Stimulated activated CD4-positive, alpha-beta T cell treated with anti-CD3 and anti-CD28 coated beads, Interleukin-12 subunit alpha, Interleukin-12 subunit beta, amount 100 ng/mL, for 24 hours (primary cell): ENCODE results near the gene SRP54.
"Not testable (repeated sequence)": the region's sequence is repeated elsewhere in the genome, so short reads cannot be mapped to it uniquely, and the experiment has no call there.

ENCODE experiments used
- DNase-seq, 2 experiments: peaks; one replicate each; pipeline ENCODE4 v3.0.0-alpha.2; 2020; ENCODE audit warnings: low read depth in 2 of 2

The SRP54 gene

GRCh38 chr14:34983786-34984185, 994 bp downstream of the SRP54 start:
- DNase-seq, result no peak

GRCh38 chr14:34985740-34986139, 2.9 kb downstream of the SRP54 start:
- DNase-seq, result no peak

- DNase-seq, result no peak
Observed at GRCh38 chr14:34987180-34987579, 4.4 kb downstream of the SRP54 start.

GRCh38 chr14:34989762-34990161, 7.0 kb downstream of the SRP54 start:
- DNase-seq, result no peak

- DNase-seq, result no peak
Observed at GRCh38 chr14:34993426-34993825, 10.6 kb downstream of the SRP54 start.

GRCh38 chr14:34994668-34995067, 11.9 kb downstream of the SRP54 start:
- no peak for DNase-seq

- no peak for DNase-seq
Observed at GRCh38 chr14:34997762-34998161, 15.0 kb downstream of the SRP54 start.

GRCh38 chr14:34999500-34999899, 16.7 kb downstream of the SRP54 start:
- no peak for DNase-seq

- DNase-seq, result no peak
Observed at GRCh38 chr14:35001621-35002020, 18.8 kb downstream of the SRP54 start.

- no peak for DNase-seq
Observed at GRCh38 chr14:35004839-35005238, 22.0 kb downstream of the SRP54 start.

- DNase-seq, result no peak
Observed at GRCh38 chr14:35016568-35016967, 33.8 kb downstream of the SRP54 start.

- DNase-seq, result no peak
Observed at GRCh38 chr14:35020713-35021112, 37.9 kb downstream of the SRP54 start.

GRCh38 chr14:35028435-35028834, 45.6 kb downstream of the SRP54 start:
- no peak for DNase-seq

GRCh38 chr14:35032562-35032961, 49.8 kb downstream of the SRP54 start:
- DNase-seq, result no peak

GRCh38 chr14:35034440-35034833, 51.6 kb downstream of the SRP54 start:
- no peak for DNase-seq

GRCh38 chr14:35034944-35035554, 52.3 kb downstream of the SRP54 start:
- DNase-seq, result not testable (repeated sequence)

GRCh38 chr14:35038312-35038711, 55.5 kb downstream of the SRP54 start:
- DNase-seq, result not testable (repeated sequence)

- no peak for DNase-seq
Observed at GRCh38 chr14:35042632-35043031, 59.8 kb downstream of the SRP54 start.

- DNase-seq, result no peak
Observed at GRCh38 chr14:35043046-35043445, 60.3 kb downstream of the SRP54 start.

- no peak for DNase-seq
Observed at GRCh38 chr14:35044939-35045797, 62.4 kb downstream of the SRP54 start.

- no peak for DNase-seq
Observed at GRCh38 chr14:35045798-35046047, 62.9 kb downstream of the SRP54 start.

GRCh38 chr14:35046048-35046750, 63.4 kb downstream of the SRP54 start, which contains the start of gene FAM177A1:
Gene FAM177A1, plus strand, starts transcription at chr14:35046272. Its CDS starts 192 bp downstream, at chr14:35046464.
- DNase-seq, result peak; percentile 96 to 99
